T-helper 9 cell (primary cell): ENCODE data around the gene RBFOX2.

Experiments used
- DNase-seq: peaks from one replicate; pipeline ENCODE4 v3.0.0-alpha.2; 2020

Gene RBFOX2

GRCh38 chr22:35970616-35971455 lies 57.8 kb downstream of the RBFOX2 start:
- no peak for DNase-seq

- no peak for DNase-seq
These were observed 61.6 kb downstream of the RBFOX2 start for GRCh38 chr22:35967046-35967397.

DNA sequence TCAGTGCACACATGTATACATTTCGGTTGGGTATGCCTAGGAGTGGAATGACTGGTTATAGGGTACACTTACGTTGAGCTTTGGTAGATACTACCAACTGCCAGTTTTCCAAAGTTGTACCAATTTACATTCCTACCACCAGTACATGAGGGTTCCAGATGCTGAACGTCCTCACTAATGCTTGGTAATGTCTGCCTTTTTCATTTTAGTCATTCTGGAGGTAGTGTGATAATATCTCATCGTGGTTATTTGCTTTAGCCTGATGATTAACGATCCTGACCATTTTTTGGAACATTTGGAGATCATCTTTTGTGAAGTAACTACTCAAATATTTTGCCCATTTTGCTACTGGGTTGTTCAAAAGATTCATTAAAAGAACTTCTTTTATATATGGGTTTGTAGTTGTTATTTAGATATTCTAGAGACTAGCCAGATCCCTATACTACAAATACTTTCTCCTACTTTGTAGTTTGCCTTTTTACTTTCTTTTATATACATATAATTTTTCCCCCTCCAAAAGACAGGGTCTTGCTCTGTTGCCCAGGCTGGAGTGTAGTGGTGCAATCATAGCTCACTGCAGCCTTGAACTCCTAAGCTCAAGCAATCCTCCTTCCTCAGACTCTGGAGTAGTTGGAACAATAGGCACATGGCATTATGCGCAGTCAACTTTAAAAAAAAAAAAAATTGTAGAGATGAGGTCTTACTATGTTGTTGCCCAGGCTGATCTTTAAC lies 62.1 kb downstream of the RBFOX2 start:
- DNase-seq, result no peak

GRCh38 chr22:35963237-35963810 lies 65.3 kb downstream of the RBFOX2 start:
- DNase-seq, result no peak

GRCh38 chr22:35961480-35962295 lies 66.9 kb downstream of the RBFOX2 start:
- no peak for DNase-seq

DNA sequence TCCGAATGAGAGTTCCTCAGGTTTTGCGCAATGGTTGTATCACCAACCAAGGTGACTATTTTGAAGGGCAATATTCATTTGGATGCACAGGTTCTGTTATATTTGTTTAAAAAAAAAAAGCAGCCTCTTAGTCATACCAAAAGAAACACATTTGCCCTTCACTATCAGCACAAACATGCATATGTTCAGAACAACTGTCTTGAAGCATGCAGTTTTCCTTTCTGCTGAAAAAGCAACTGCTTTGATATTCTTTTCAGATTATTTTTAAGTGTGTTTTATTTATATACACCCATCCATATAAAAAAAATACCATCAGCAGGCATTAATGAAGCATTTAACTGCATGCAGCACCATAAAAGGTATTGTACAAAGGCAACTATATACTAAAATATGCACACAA lies 67.8 kb downstream of the RBFOX2 start:
- DNase-seq, result no peak

- no peak for DNase-seq
These were observed 69.4 kb downstream of the RBFOX2 start for GRCh38 chr22:35959121-35959800.

GRCh38 chr22:35958334-35958733 lies 70.3 kb downstream of the RBFOX2 start:
- no peak for DNase-seq

DNA sequence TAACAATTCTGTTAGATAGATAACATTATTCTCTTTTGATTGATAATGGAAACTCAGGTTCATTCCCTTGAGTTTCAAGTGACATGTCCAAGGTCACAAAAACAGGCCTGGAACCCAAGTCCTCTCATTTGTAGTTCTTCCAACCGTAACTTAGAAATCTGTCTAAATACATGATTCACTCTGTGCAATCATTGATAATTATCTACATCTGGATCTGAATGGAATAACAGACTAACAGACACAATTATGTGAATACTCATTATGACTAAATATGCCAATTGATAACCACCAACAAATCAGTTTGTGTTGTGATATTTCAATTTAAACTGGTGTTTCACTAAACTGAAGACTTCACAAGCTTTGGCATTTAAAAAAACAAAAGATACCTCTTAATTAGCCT lies 71.0 kb downstream of the RBFOX2 start:
- no peak for DNase-seq

DNA sequence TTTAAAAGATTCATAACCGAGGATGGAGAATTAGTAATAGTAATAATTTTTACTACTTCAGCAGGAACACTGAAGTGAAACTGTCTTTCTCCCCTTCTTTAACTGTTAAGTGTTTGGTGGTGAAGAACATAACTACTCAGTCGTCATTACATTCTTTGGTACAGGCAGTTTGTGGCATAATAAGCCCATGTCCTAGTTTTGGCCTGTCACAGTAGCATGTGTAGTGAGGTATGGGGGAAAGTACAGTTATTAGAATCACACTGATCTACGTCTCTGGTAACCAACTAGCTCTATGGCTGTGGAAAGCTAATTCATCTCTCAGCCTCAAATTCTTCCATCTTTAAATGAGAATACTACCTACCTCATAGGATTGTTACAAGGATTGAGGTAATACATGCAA lies 71.8 kb downstream of the RBFOX2 start:
- no peak for DNase-seq

GRCh38 chr22:35955546-35955945 lies 73.1 kb downstream of the RBFOX2 start:
- DNase-seq, result no peak

GRCh38 chr22:35952576-35952975 lies 76.0 kb downstream of the RBFOX2 start:
- no peak for DNase-seq

DNA sequence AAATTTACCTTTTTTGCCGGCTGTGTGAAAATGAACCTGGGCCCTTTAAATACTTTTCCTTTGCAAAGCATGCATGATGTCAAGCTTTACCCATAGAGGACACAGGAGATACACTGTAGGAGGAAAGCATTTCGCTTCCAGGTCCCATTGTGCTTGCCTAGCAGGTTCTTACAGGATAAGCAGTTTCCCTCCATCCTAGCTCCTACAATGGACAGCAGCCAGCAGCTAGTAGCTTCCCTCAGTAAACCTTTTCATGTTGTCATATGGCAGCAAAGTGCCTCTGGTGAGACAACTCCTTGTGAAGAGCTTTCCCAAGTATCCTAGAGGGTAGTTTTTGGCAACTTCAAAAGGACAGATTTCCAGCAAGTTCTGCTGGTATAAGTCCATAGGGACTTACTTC lies 78.4 kb downstream of the RBFOX2 start:
- no peak for DNase-seq

DNA sequence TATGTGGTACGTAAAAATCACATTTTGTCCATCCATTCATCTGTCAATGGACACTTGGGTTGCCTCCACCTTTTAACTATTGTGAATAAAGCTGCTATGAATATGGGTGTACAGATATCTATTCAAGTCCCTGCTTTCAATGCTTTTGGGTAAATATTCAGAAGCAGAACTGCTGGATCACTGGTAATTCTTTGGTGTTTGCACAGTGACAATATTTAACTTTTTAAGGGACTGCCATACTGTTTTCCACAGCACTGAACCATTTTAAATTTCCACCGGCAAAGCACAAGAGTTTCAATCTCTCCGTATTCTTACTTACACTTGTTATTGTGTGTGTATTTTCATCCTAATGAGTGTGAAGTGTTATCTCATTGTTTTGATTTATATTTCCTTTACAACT lies 79.4 kb downstream of the RBFOX2 start:
- no peak for DNase-seq

DNA sequence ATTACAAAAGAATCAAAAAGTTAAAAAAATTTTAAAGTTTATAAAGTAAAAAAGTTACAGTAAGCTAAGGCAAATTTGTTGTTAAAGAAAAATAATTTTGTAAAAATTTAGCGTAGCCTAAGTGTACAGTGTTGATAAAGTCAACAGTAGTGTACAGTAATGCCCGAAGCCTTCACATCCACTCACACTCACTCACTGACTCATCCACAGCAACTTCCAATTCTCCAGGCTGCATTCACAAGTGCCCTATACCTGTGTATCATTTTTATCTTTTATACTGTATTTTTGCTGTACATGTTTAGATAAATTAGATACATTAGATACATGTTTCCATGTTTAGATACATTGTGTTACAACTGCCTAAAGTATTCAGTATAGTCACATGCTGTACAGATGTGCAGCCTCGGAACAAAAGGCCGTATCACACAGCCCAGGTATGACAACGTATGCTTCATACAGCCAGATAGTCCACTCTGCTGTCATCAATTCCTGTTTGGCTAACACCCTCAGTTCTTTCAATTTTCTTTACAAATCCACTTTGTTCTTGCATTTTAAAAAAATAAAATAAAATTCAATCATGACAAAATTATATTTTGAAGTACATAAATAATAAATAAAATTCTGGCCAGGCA lies 80.7 kb downstream of the RBFOX2 start:
- DNase-seq, result no peak

GRCh38 chr22:35944458-35944857 lies 84.2 kb downstream of the RBFOX2 start:
- no peak for DNase-seq

- no peak for DNase-seq
These were observed 88.5 kb downstream of the RBFOX2 start for GRCh38 chr22:35940166-35940565.

DNA sequence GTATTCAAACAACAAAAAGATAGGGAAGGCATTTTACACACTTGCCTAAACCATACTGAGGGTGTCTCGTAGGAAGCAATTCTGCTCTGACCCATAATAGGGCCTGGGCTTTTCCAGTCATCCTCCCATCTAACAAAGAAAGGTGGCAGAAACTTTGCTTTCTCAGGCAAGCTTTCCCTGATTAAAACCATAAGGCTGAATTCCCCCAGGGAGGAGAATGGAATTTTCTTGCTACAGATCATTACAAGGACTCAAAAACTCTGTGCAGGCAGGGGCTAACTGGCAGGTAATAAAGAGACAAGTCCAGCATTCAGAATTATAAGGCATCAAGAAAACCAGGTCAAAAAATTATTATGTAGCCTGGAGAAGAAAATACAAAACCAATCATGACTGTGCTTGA lies 90.4 kb downstream of the RBFOX2 start:
- no peak for DNase-seq

DNA sequence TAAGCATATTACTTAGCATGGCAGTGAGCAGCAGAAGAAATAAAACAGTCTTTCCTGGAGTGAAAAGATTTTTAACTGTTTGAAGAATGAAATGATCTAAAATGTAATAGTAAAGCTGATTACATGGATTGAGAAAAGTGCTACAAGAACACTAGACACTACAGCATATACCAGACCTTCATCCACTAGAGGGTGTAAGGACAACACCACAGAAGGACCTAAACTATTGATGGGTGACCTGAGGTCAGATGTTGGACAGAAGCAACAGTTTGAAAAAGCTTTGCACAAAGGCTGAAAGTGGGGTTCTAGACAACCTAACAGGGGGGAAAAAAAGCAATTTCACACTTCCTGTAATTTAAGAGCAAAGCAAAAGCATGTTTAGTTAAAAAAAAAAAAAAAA lies 97.7 kb downstream of the RBFOX2 start:
- DNase-seq, result no peak

DNA sequence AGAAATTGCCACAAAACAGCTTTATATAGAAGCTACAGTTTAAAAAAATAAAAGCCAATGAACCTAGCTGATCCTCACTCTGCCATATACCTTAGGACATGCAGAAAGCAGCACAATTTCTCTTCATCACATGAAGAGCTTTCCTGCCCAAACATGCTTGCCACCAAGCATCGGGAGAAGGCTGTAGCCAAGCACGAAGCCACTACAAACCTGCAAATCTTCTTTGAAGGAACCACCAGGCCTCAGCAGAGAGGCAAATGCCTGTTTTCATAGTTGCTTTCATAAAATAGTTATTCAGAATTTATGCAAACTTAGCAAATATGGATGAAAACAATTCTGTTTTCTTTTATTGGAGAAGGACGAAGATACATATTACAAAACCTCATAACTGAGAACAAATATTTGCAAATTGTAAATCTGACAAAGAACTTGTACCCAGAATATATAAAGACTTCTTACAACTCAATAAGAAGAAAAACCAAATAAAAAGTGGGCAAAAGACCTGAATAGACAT lies 100.3 kb downstream of the RBFOX2 start:
- no peak for DNase-seq

GRCh38 chr22:35923026-35923425 lies 105.6 kb downstream of the RBFOX2 start:
- DNase-seq, result no peak

GRCh38 chr22:35921777-35922176 lies 106.8 kb downstream of the RBFOX2 start:
- DNase-seq, result no peak
